CD14-positive monocyte (primary cell): ENCODE results near the gene NCOA5. TPM values are rescaled to one million over a fixed set of nuclear protein-coding genes. Genes with fewer than 3 reads are reported as not detected.

Experiments used
- DNase-seq, 3 donors: peaks; one replicate each; pipeline ENCODE4 v3.0.0-alpha.2; 2011 to 2022
- H2AFZ ChIP-seq: 2 replicates; pipeline ENCODE4 v1.6.0; 2012; ENCODE audit warnings: mild to moderate bottlenecking, low read depth, low read length, inconsistent platforms; ENCODE audit not compliant: insufficient read depth, poor library complexity, severe bottlenecking
- H3K27ac ChIP-seq, 2 donors: 1 replicate in 1 of 2; 2 replicates in 1 of 2; pipeline ENCODE4 v1.5.1; 2012 to 2013; ENCODE audit warnings: low read length in 2 of 2, control low read depth in 1 of 2, inconsistent platforms in 1 of 2, low read depth in 1 of 2, mild to moderate bottlenecking in 1 of 2
- H3K27me3 ChIP-seq, 2 donors: one replicate each; pipeline versions ENCODE4 v1.6.0 to v1.6.1; 2011 to 2013; ENCODE audit warnings: low read length in 2 of 2; ENCODE audit not compliant: control insufficient read depth in 2 of 2, insufficient read depth in 2 of 2
- H3K36me3 ChIP-seq, 2 donors: replicated peaks in 1 of 2; 1 replicate in 1 of 2; 2 replicates in 1 of 2; pipeline versions ENCODE4 v1.5.1 to v1.6.1; 2012 to 2013; ENCODE audit warnings: low read length in 2 of 2, control low read depth in 1 of 2, inconsistent platforms in 1 of 2, mild to moderate bottlenecking in 1 of 2; ENCODE audit not compliant: insufficient read depth in 2 of 2, control insufficient read depth in 1 of 2
- H3K4me1 ChIP-seq, 2 donors: 1 replicate in 1 of 2; 2 replicates in 1 of 2; pipeline versions ENCODE4 v1.5.1 to v1.6.1; 2012 to 2013; ENCODE audit warnings: low read length in 2 of 2, control low read depth in 1 of 2, inconsistent platforms in 1 of 2, mild to moderate bottlenecking in 1 of 2, moderate library complexity in 1 of 2; ENCODE audit not compliant: insufficient read depth in 2 of 2, control insufficient read depth in 1 of 2
- H3K4me2 ChIP-seq: replicated peaks from 2 replicates; pipeline ENCODE3; 2012; ENCODE audit warnings: low read length, moderate library complexity, mild to moderate bottlenecking; ENCODE audit not compliant: poor library complexity, severe bottlenecking; ENCODE audit errors: extremely low read depth
- H3K4me3 ChIP-seq, 3 experiments: fragments of 200-600 bp in 1 of 3; sonication (generic) in 1 of 3; replicated peaks in 1 of 3; 1 replicate in 2 of 3; 2 replicates in 1 of 3; pipeline ENCODE4 v1.5.1; 2011 to 2013; ENCODE audit warnings: low read length in 3 of 3, mild to moderate bottlenecking in 3 of 3, control low read depth in 2 of 3, low read depth in 2 of 3, inconsistent platforms in 1 of 3, moderate library complexity in 1 of 3
- H3K79me2 ChIP-seq: 2 replicates; pipeline ENCODE4 v1.6.0; 2012; ENCODE audit warnings: mild to moderate bottlenecking, control low read depth, inconsistent platforms, low read length, moderate library complexity; ENCODE audit not compliant: insufficient read depth
- H3K9ac ChIP-seq: 2 replicates; pipeline ENCODE4 v1.6.0; 2017; ENCODE audit warnings: low read length, mild to moderate bottlenecking; ENCODE audit not compliant: insufficient read depth, poor library complexity, severe bottlenecking
- H3K9me3 ChIP-seq, 2 donors: replicated peaks in 1 of 2; 1 replicate in 1 of 2; 2 replicates in 1 of 2; pipeline versions ENCODE4 v1.5.1 to v1.6.1; 2012 to 2013; ENCODE audit warnings: low read length in 2 of 2, control low read depth in 1 of 2; ENCODE audit not compliant: control insufficient read depth in 1 of 2, insufficient read depth in 1 of 2
- H4K20me1 ChIP-seq: 2 replicates; pipeline ENCODE4 v1.6.0; 2012; ENCODE audit warnings: mild to moderate bottlenecking, low read length, control low read depth, moderate library complexity; ENCODE audit not compliant: insufficient read depth
- H3K27ac Mint-ChIP-seq, 7 donors: one replicate each; pipeline ENCODE4 v1.8.0; 2020; ENCODE audit warnings: mild to moderate bottlenecking in 7 of 7, mixed read lengths in 7 of 7, moderate library complexity in 6 of 7, inconsistent platforms in 2 of 7
- H3K27me3 Mint-ChIP-seq, 3 donors: one replicate each; pipeline ENCODE4 v1.8.0; 2021 to 2022; ENCODE audit warnings: low read depth in 3 of 3, mild to moderate bottlenecking in 3 of 3, mixed read lengths in 3 of 3, moderate library complexity in 3 of 3, inconsistent platforms in 1 of 3
- H3K36me3 Mint-ChIP-seq, 2 donors: one replicate each; pipeline ENCODE4 v1.8.0; 2020; ENCODE audit warnings: mixed read lengths in 2 of 2, inconsistent platforms in 1 of 2, mild to moderate bottlenecking in 1 of 2
- H3K4me1 Mint-ChIP-seq: one replicate; pipeline ENCODE4 v1.8.0; 2020; ENCODE audit warnings: mild to moderate bottlenecking, mixed read lengths
- H3K4me3 Mint-ChIP-seq, 2 donors: one replicate each; pipeline ENCODE4 v1.8.0; 2020; ENCODE audit warnings: mild to moderate bottlenecking in 2 of 2, mixed read lengths in 2 of 2, moderate library complexity in 1 of 2
- H3K9me3 Mint-ChIP-seq, 7 donors: one replicate each; pipeline ENCODE4 v1.8.0; 2020 to 2022; ENCODE audit warnings: mixed read lengths in 7 of 7, mild to moderate bottlenecking in 6 of 7, moderate library complexity in 6 of 7, inconsistent platforms in 2 of 7
- CTCF ChIP-seq: fragments of 200-600 bp; IDR thresholded peaks from one replicate; pipeline ENCODE4 v1.8.0; 2022; ENCODE audit warnings: antibody characterized with exemption, mild to moderate bottlenecking
- WGBS: methylation state at CpG from one replicate; pipeline ENCODE4 v1.1.5; 2013; ENCODE audit warnings: missing lambda C conversion rate; ENCODE audit not compliant: insufficient coverage; 5-methylcytosine and 5-hydroxymethylcytosine counted together
- intact Hi-C, 2 donors: fragments of 100-400 bp; cut with micrococcal nuclease; formaldehyde crosslinking; loops; one replicate each; pipeline versions ENCODE4 v1.15.0 to v1.15.1; 2023
- polyA plus RNA-seq, 3 donors: library from polyadenylated mRNA; depleted of rRNA in 1 of 3; unstranded in 2 of 3; stranded (reverse) in 1 of 3; fragments of 300-500 nt in 2 of 3; fragments of >200 nt in 1 of 3; fragmentation: Illumina TruSeq in 2 of 3; gene quantifications; 1 replicate in 2 of 3; 2 replicates in 1 of 3; pipeline ENCODE4 v1.2.3, GENCODE V29; 2012 to 2021

The NCOA5 gene
- polyA plus RNA-seq, 3 donors: 4.5 to 10.2 (median 6.0) TPM

- H3K9ac ChIP-seq: no peak overlapping the region
- no peaks in the 10 kb centered on the region for H3K79me2 ChIP-seq
- peaks cover 0 to 3% of the 10 kb centered on the region in 2 donors for H3K9me3 ChIP-seq
- intact Hi-C loops: no loop called here
- H3K9me3 Mint-ChIP-seq: peaks cover 0 to 16% (median 8%) of the 10 kb centered on the region in 7 donors
- H3K4me1 Mint-ChIP-seq: peaks cover 14% of the 10 kb centered on the region
- H3K4me1 ChIP-seq: peaks cover 12 to 16% of the 10 kb centered on the region in 2 donors
- H3K36me3 Mint-ChIP-seq: no peaks in the 10 kb centered on the region
- no peak overlapping the region for H3K4me2 ChIP-seq
- WGBS: 87% methylated on average over 3 of the region's 3 CpGs
- H3K27me3 Mint-ChIP-seq: peaks cover 36 to 55% (median 48%) of the 10 kb centered on the region in 3 donors
- TF ChIP-seq CTCF: no peak
- H3K27ac ChIP-seq: no peak overlapping the region
- no peaks in the 10 kb centered on the region for H4K20me1 ChIP-seq
- H3K27me3 ChIP-seq: peaks cover 39 to 49% of the 10 kb centered on the region in 2 donors
- no peak overlapping the region for H3K4me3 ChIP-seq
- H3K36me3 ChIP-seq: no peaks in the 10 kb centered on the region
- peak overlapping the region in 1 of 2 donors; percentile 56 for H3K4me3 Mint-ChIP-seq
- DNase-seq: no peak
- no peak overlapping the region for H3K27ac Mint-ChIP-seq
- H2AFZ ChIP-seq: no peak overlapping the region
Observed at GRCh38 chr20:46104262-46104661, 14.5 kb upstream of the NCOA5 start.

GRCh38 chr20:46102940-46103339 lies 13.2 kb upstream of the NCOA5 start:
- intact Hi-C loops: no loop called here
- no peak overlapping the region for H3K4me3 ChIP-seq
- H3K36me3 ChIP-seq: no peaks in the 10 kb centered on the region
- no peak for DNase-seq
- no peak overlapping the region for H3K27ac Mint-ChIP-seq
- H3K27ac ChIP-seq: no peak overlapping the region
- H3K79me2 ChIP-seq: no peaks in the 10 kb centered on the region
- H3K27me3 ChIP-seq: peaks cover 50 to 63% of the 10 kb centered on the region in 2 donors
- H3K4me1 ChIP-seq: peaks cover 2% of the 10 kb centered on the region in 2 donors
- H4K20me1 ChIP-seq: no peaks in the 10 kb centered on the region
- peaks cover 3% of the 10 kb centered on the region in 2 donors for H3K9me3 ChIP-seq
- peak overlapping the region in 1 of 2 donors; percentile 31 for H3K4me3 Mint-ChIP-seq
- H3K4me2 ChIP-seq: no peak overlapping the region
- no peaks in the 10 kb centered on the region for H3K36me3 Mint-ChIP-seq
- no CpG with 5 or more reads among the region's 3 CpGs for WGBS
- peaks cover 3% of the 10 kb centered on the region for H3K4me1 Mint-ChIP-seq
- no peak for TF ChIP-seq CTCF
- H3K9ac ChIP-seq: no peak overlapping the region
- peaks cover 0 to 16% (median 8%) of the 10 kb centered on the region in 7 donors for H3K9me3 Mint-ChIP-seq
- H2AFZ ChIP-seq: no peak overlapping the region
- peaks cover 48 to 68% (median 59%) of the 10 kb centered on the region in 3 donors for H3K27me3 Mint-ChIP-seq
